IMR-90 (cell line): ENCODE results near the gene NPRL2. TPM values are rescaled to one million over a fixed set of nuclear protein-coding genes. Genes with fewer than 3 reads are reported as not detected.

Experiments
- ATAC-seq: fragments of 200-7000 bp; cut with Tn5 transposase; 2 replicates; pipeline ENCODE4 v1.9.1; 2020; ENCODE audit warnings: low read depth, mild to moderate bottlenecking, moderate library complexity
- BruUV-seq: library from RNA; stranded (reverse); fragments of 400-500 nt; replicated peaks from 2 replicates; lab custom pipeline; 2021; lab: Mats Ljungman, UMichigan
- CTCF ChIA-PET: fragments of 300-600 bp; formaldehyde crosslinking; extraction: SDS; loops from one replicate; lab custom pipeline; 2021; ENCODE audit warnings: antibody characterized with exemption; lab: Yijun Ruan, JAX
- POLR2A ChIA-PET: fragments of 300-600 bp; sonication (Branson Sonifier 250); formaldehyde crosslinking; loops from one replicate; lab custom pipeline; 2022; ENCODE audit warnings: antibody characterized with exemption; ENCODE audit not compliant: unreplicated experiment; lab: Charles Lee
- DNase-seq: peaks from one replicate; pipeline ENCODE4 v3.0.0; 2013
- H2AFZ ChIP-seq: replicated peaks from 2 replicates; pipeline ENCODE3; 2013; ENCODE audit warnings: low read length, mild to moderate bottlenecking; ENCODE audit not compliant: poor library complexity
- H2AK5ac ChIP-seq: 2 replicates; pipeline ENCODE4 v1.6.1; 2013; ENCODE audit warnings: low read depth, low read length, inconsistent platforms
- H2AK9ac ChIP-seq: replicated peaks from 2 replicates; pipeline ENCODE3; 2013; ENCODE audit warnings: mild to moderate bottlenecking, low read depth, low read length, moderate library complexity; ENCODE audit not compliant: poor library complexity
- H2BK120ac ChIP-seq: 2 replicates; pipeline ENCODE4 v1.6.1; 2013; ENCODE audit warnings: low read depth, low read length, inconsistent platforms
- H2BK15ac ChIP-seq: 3 replicates; pipeline ENCODE4 v1.6.1; 2013; ENCODE audit warnings: low read depth, low read length, inconsistent platforms
- H2BK20ac ChIP-seq: 2 replicates; pipeline ENCODE4 v1.6.1; 2013; ENCODE audit warnings: low read depth, mild to moderate bottlenecking, inconsistent platforms, low read length, moderate library complexity
- H2BK5ac ChIP-seq: 2 replicates; pipeline ENCODE4 v1.6.1; 2013; ENCODE audit warnings: mild to moderate bottlenecking, low read depth, low read length, inconsistent platforms; ENCODE audit not compliant: poor library complexity, severe bottlenecking
- H3K14ac ChIP-seq: replicated peaks from 2 replicates; pipeline ENCODE4 v1.6.1; 2013; ENCODE audit warnings: low read depth, low read length, inconsistent platforms
- H3K18ac ChIP-seq: 2 replicates; pipeline ENCODE4 v1.6.1; 2013; ENCODE audit warnings: low read depth, low read length, control low read depth
- H3K23ac ChIP-seq: 2 replicates; pipeline ENCODE4 v1.6.1; 2013; ENCODE audit warnings: low read depth, low read length, inconsistent platforms
- H3K27ac ChIP-seq: 2 replicates; pipeline ENCODE4 v1.5.1; 2013; ENCODE audit warnings: mild to moderate bottlenecking, control low read depth, low read length; ENCODE audit not compliant: insufficient read depth
- H3K27me3 ChIP-seq: 2 replicates; pipeline ENCODE4 v1.6.1; 2013; ENCODE audit warnings: low read length; ENCODE audit not compliant: control insufficient read depth, insufficient read depth
- H3K36me3 ChIP-seq: 2 replicates; pipeline ENCODE4 v1.6.1; 2013; ENCODE audit warnings: low read length, mixed read lengths; ENCODE audit not compliant: control insufficient read depth, insufficient read depth
- H3K4ac ChIP-seq: 2 replicates; pipeline ENCODE4 v1.6.1; 2013; ENCODE audit warnings: low read depth, low read length, inconsistent platforms
- H3K4me1 ChIP-seq: 2 replicates; pipeline ENCODE4 v1.6.1; 2013; ENCODE audit warnings: low read length, mixed read lengths; ENCODE audit not compliant: control insufficient read depth, insufficient read depth
- H3K4me2 ChIP-seq: 2 replicates; pipeline ENCODE4 v1.6.1; 2013; ENCODE audit warnings: low read depth, mild to moderate bottlenecking, control low read depth, low read length, moderate library complexity
- H3K4me3 ChIP-seq: 2 replicates; pipeline ENCODE4 v1.5.1; 2013; ENCODE audit warnings: low read depth, mild to moderate bottlenecking, control low read depth, low read length, moderate library complexity; ENCODE audit not compliant: insufficient read depth
- H3K56ac ChIP-seq: 2 replicates; pipeline ENCODE4 v1.6.1; 2013; ENCODE audit warnings: low read length, inconsistent platforms; ENCODE audit not compliant: insufficient read depth; ENCODE audit errors: extremely low read depth
- H3K79me1 ChIP-seq, 2 experiments: 2 replicates each; pipeline ENCODE4 v1.6.1; 2013; ENCODE audit warnings: low read length in 2 of 2, inconsistent platforms in 1 of 2, low read depth in 1 of 2
- H3K9ac ChIP-seq: 2 replicates; pipeline ENCODE4 v1.6.1; 2013; ENCODE audit warnings: low read depth, low read length, control low read depth
- H3K9me1 ChIP-seq: 2 replicates; pipeline ENCODE4 v1.6.1; 2013; ENCODE audit warnings: low read length, inconsistent platforms; ENCODE audit not compliant: insufficient read depth
- H3K9me3 ChIP-seq: 2 replicates; pipeline ENCODE4 v1.6.1; 2013; ENCODE audit warnings: low read length; ENCODE audit not compliant: control insufficient read depth, insufficient read depth
- H4K20me1 ChIP-seq: 2 replicates; pipeline ENCODE4 v1.6.1; 2013; ENCODE audit warnings: low read length, inconsistent platforms; ENCODE audit not compliant: insufficient read depth
- H4K5ac ChIP-seq: 2 replicates; pipeline ENCODE4 v1.6.1; 2013; ENCODE audit warnings: mild to moderate bottlenecking, low read depth, low read length, control low read depth
- H4K8ac ChIP-seq, 2 experiments: 2 replicates each; pipeline ENCODE4 v1.6.1; 2013; ENCODE audit warnings: low read depth in 2 of 2, low read length in 2 of 2, control low read depth in 1 of 2, inconsistent platforms in 1 of 2
- H4K91ac ChIP-seq: 2 replicates; pipeline ENCODE4 v1.6.1; 2013; ENCODE audit warnings: low read depth, low read length, inconsistent platforms; ENCODE audit not compliant: insufficient read depth
- BHLHE40 ChIP-seq: fragments of 150-350 bp; IDR thresholded peaks from 2 replicates; pipeline ENCODE4 v1.6.1; 2016; ENCODE audit warnings: mild to moderate bottlenecking, low read depth, low read length
- MAZ ChIP-seq: IDR thresholded peaks from 2 replicates; pipeline ENCODE4 v1.6.1; 2012; ENCODE audit warnings: low read depth, mild to moderate bottlenecking, low read length, improper control_type of control experiment, moderate library complexity, borderline replicate concordance
- WGBS, 2 experiments: methylation state at CpG; one replicate each; pipeline versions ENCODE4 v1.1.5 to v1.1.7; 2013; ENCODE audit warnings: missing lambda C conversion rate in 2 of 2; ENCODE audit not compliant: insufficient read length in 1 of 2; ENCODE audit errors: extremely low coverage in 2 of 2; 5-methylcytosine and 5-hydroxymethylcytosine counted together
- dilution Hi-C: fragments of 300-500 bp; cut with HindIII; formaldehyde crosslinking; loops from one replicate; pipeline ENCODE4 v1.14.3; 2018; ENCODE audit warnings: low sequenced_read_pairs; ENCODE audit not compliant: unreplicated experiment
- in situ Hi-C: fragments of 300-500 bp; cut with MboI; formaldehyde crosslinking; loops from 3 replicates; pipeline ENCODE4 v1.14.3; 2019; ENCODE audit warnings: low sequenced_read_pairs, inconsistent platforms, mixed read lengths
- intact Hi-C: fragments of 100-400 bp; cut with micrococcal nuclease; formaldehyde crosslinking; loops from 2 replicates; pipeline ENCODE4 v1.10.0; 2022
- polyA plus RNA-seq, 3 experiments: library from polyadenylated mRNA; depleted of rRNA; stranded (reverse); fragments of >200 nt; gene quantifications; 2 replicates each; pipeline ENCODE4 v1.2.3, GENCODE V29; 2012; ENCODE audit warnings: low replicate concordance in 1 of 3
- total RNA-seq: library from RNA; depleted of rRNA; stranded (reverse); fragments of >200 nt; gene quantifications from 2 replicates; pipeline ENCODE4 v1.2.3, GENCODE V29; 2012

NPRL2 gene
- total and polyA plus RNA-seq, 2 of the 4 experiments (the other 2 are of a cell fraction), result 38.3 to 38.7 TPM

DNA sequence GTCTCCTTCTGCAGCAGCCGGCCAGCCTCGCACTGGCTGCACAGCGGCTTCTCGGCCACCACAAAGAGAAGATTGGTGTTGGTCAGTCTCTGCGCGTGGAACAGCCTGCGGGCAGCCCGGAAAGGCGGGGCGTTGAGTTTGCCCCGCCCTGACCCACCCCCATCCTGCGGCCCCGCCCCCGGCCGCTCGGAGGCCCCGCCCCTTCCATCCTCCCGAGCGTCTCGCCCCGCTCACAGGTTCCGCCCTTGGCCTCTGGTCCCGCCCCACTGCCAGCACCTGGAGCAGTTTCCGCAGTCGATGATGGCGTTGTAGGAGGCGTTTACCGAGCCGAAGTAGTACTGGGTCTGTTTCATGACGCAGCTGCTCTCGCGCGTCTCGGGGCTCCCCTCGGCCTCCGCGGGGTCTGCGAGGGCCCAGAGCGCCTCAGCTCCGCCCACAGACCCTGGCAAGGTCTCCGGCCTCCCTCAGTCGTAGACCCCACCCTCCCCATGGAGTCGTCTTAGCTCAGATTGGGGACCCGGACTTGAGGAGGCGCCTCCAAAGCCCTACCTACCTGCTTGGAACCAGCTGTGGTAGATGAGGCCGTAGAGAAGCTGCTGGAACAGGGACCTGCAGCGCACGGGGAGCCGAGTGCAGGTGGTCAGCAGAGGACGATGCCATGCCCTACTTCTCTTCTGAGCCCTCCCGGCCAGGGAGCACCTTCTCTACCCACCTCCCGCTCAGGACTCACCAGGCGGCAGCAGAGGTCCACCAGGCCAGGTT lies 14.7 kb upstream of the NPRL2 start:
- DNase-seq (peak; percentile 49), ATAC-seq (peak; percentile 94)
- in situ Hi-C loops, result no loop called here
- no peak overlapping the region for H4K5ac ChIP-seq
- BruUV-seq, result no TSS peak
- peak overlapping the region; percentile 85 for H2AK9ac ChIP-seq
- peak overlapping the region in 1 of 2 experiments; percentile 37; a peak in 2 of 4 replicates for H4K8ac ChIP-seq
- H3K14ac ChIP-seq, result no peak overlapping the region
- peak overlapping the region; percentile 98 for H2AFZ ChIP-seq
- no peak overlapping the region for H3K9ac ChIP-seq
- CTCF ChIA-PET, result no interaction called here
- no peak overlapping the region for H2BK5ac ChIP-seq
- no peak overlapping the region for H3K18ac ChIP-seq
- peaks cover 34% of the 10 kb centered on the region for H3K27me3 ChIP-seq
- H3K79me1 ChIP-seq, result no peaks in the 10 kb centered on the region
- H4K91ac ChIP-seq, result no peak overlapping the region
- H3K9me1 ChIP-seq, result 0 out of 2 replicates have a peak, but pooled peaks cover 6% of the 10 kb centered on the region
- 3% methylated on average over 13 of the region's 53 CpGs; no CpG with 5 or more reads in 1 of the 2 experiments for WGBS, 2 experiments
- H2BK20ac ChIP-seq, result no peak overlapping the region
- dilution Hi-C loops, result no loop called here
- intact Hi-C loops, result no loop called here
- H3K27ac ChIP-seq, result no peak overlapping the region
- H3K4me3 ChIP-seq, result peak overlapping the region; percentile 63
- H3K4me1 ChIP-seq, result peaks cover 3% of the 10 kb centered on the region; the same call in 1 of the 2 replicates
- H3K23ac ChIP-seq, result no peak overlapping the region; the same call in 1 of the 2 replicates
- no peaks in the 10 kb centered on the region for H4K20me1 ChIP-seq
- no peak overlapping the region for H2AK5ac ChIP-seq
- H3K36me3 ChIP-seq, result no peaks in the 10 kb centered on the region
- peak overlapping the region; percentile 99 for H3K4me2 ChIP-seq
- no peaks in the 10 kb centered on the region for H3K9me3 ChIP-seq
- no peak overlapping the region for H2BK120ac ChIP-seq
- H3K4ac ChIP-seq, result no peak overlapping the region
- POLR2A ChIA-PET, result interaction anchor here (0.7 kb wide), 1 partner anchor 11 kb away, joined by 4 read pairs; no protein-coding TSS in a partner anchor
- TF ChIP-seq BHLHE40 (no peak), MAZ (0 out of 2 replicates have a peak, but pooled peaks have one; percentile 26)
- H2BK15ac ChIP-seq, result no peak overlapping the region
- H3K56ac ChIP-seq, result no peak overlapping the region
